ENCODE measurements around the gene PEX14. TPM values are rescaled to one million over a fixed set of nuclear protein-coding genes. Genes with fewer than 3 reads are reported as not detected.

The PEX14 gene
- total RNA-seq, 1 experiment from 2014 or later, result 9.1 TPM

GRCh38 chr1:10530756-10531495 is 56.2 kb downstream of the PEX14 start:
- H3K9ac ChIP-seq (ENCODE audit: low read length), result no peak overlapping the region
- peaks cover 79% of the 10 kb centered on the region for H3K79me2 ChIP-seq (ENCODE audit: low read length)
- H4K20me1 ChIP-seq (ENCODE audit: insufficient read depth, low read depth, low read length), result no peaks in the 10 kb centered on the region

GRCh38 chr1:10532362-10532761 is 57.6 kb downstream of the PEX14 start:
- Histone ChIP-seq H3K4me1 (ENCODE audit: low read length) (no peaks in the 10 kb centered on the region), H3K9me3 (ENCODE audit: low read length) (no peaks in the 10 kb centered on the region), H3K27me3 (ENCODE audit: low read length) (no peaks in the 10 kb centered on the region)

More at GRCh38 chr1:10530756-10531495, 56.2 kb downstream of the PEX14 start:
- Histone ChIP-seq H2AFZ (ENCODE audit: low read length) (no peak overlapping the region), H3K4me1 (ENCODE audit: low read length) (no peaks in the 10 kb centered on the region), H3K9me2 (replicated peaks; ENCODE audit: insufficient read depth, low read length) (no peaks in the 10 kb centered on the region), H3K27ac (ENCODE audit: low read length) (no peak overlapping the region), H3K9me3 (ENCODE audit: low read length) (no peaks in the 10 kb centered on the region), H3K36me3 (ENCODE audit: insufficient read depth, low read length) (no peaks in the 10 kb centered on the region), H3K4me3 (ENCODE audit: low read length) (no peak overlapping the region), H3K27me3 (ENCODE audit: low read length) (no peaks in the 10 kb centered on the region), H3K4me2 (ENCODE audit: low read depth, low read length, poor library complexity, severe bottlenecking) (no peak overlapping the region)
- no peak for DNase-seq

GRCh38 chr1:10534519-10534918 is 59.8 kb downstream of the PEX14 start:
- no peaks in the 10 kb centered on the region for H3K9me3 ChIP-seq (ENCODE audit: low read length)
- no peak overlapping the region for H3K9ac ChIP-seq (ENCODE audit: low read length)
- H2AFZ ChIP-seq (ENCODE audit: low read length), result no peak overlapping the region
- H3K4me1 ChIP-seq (ENCODE audit: low read length), result no peaks in the 10 kb centered on the region
- no peaks in the 10 kb centered on the region for H4K20me1 ChIP-seq (ENCODE audit: insufficient read depth, low read depth, low read length)
- H3K27me3 ChIP-seq (ENCODE audit: low read length), result no peaks in the 10 kb centered on the region
- no peak overlapping the region for H3K4me2 ChIP-seq (ENCODE audit: low read depth, low read length, poor library complexity, severe bottlenecking)
- H3K4me3 ChIP-seq (ENCODE audit: low read length), result no peak overlapping the region
- DNase-seq, result no peak
- peaks cover 60% of the 10 kb centered on the region for H3K79me2 ChIP-seq (ENCODE audit: low read length)
- H3K36me3 ChIP-seq (ENCODE audit: insufficient read depth, low read length), result no peaks in the 10 kb centered on the region
- no peaks in the 10 kb centered on the region for H3K9me2 ChIP-seq (replicated peaks; ENCODE audit: insufficient read depth, low read length)
- H3K27ac ChIP-seq (ENCODE audit: low read length), result no peak overlapping the region

More at GRCh38 chr1:10532362-10532761, 57.6 kb downstream of the PEX14 start:
- DNase-seq, result no peak
- H3K9me2 ChIP-seq (replicated peaks; ENCODE audit: insufficient read depth, low read length), result no peaks in the 10 kb centered on the region
- no peak overlapping the region for H3K27ac ChIP-seq (ENCODE audit: low read length)
- H3K36me3 ChIP-seq (ENCODE audit: insufficient read depth, low read length), result no peaks in the 10 kb centered on the region
- no peaks in the 10 kb centered on the region for H4K20me1 ChIP-seq (ENCODE audit: insufficient read depth, low read depth, low read length)
- H3K9ac ChIP-seq (ENCODE audit: low read length), result no peak overlapping the region
- H3K4me2 ChIP-seq (ENCODE audit: low read depth, low read length, poor library complexity, severe bottlenecking), result no peak overlapping the region
- H2AFZ ChIP-seq (ENCODE audit: low read length), result no peak overlapping the region
- H3K4me3 ChIP-seq (ENCODE audit: low read length), result no peak overlapping the region
- peaks cover 71% of the 10 kb centered on the region for H3K79me2 ChIP-seq (ENCODE audit: low read length)

- DNase-seq, result no peak
- Histone ChIP-seq H3K4me1 (ENCODE audit: low read length) (no peaks in the 10 kb centered on the region), H3K27ac (ENCODE audit: low read length) (no peak overlapping the region), H3K79me2 (ENCODE audit: low read length) (peaks cover 42% of the 10 kb centered on the region), H2AFZ (ENCODE audit: low read length) (no peak overlapping the region), H3K9me3 (ENCODE audit: low read length) (no peaks in the 10 kb centered on the region), H3K9me2 (replicated peaks; ENCODE audit: insufficient read depth, low read length) (no peaks in the 10 kb centered on the region), H3K4me3 (ENCODE audit: low read length) (no peak overlapping the region), H3K9ac (ENCODE audit: low read length) (no peak overlapping the region), H4K20me1 (ENCODE audit: insufficient read depth, low read depth, low read length) (no peaks in the 10 kb centered on the region), H3K27me3 (ENCODE audit: low read length) (no peaks in the 10 kb centered on the region), H3K36me3 (ENCODE audit: insufficient read depth, low read length) (no peaks in the 10 kb centered on the region), H3K4me2 (ENCODE audit: low read depth, low read length, poor library complexity, severe bottlenecking) (no peak overlapping the region)
Observed at GRCh38 chr1:10536133-10536770, 61.5 kb downstream of the PEX14 start.

- no peaks in the 10 kb centered on the region for H3K36me3 ChIP-seq (ENCODE audit: insufficient read depth, low read length)
- peaks cover 33% of the 10 kb centered on the region for H3K79me2 ChIP-seq (ENCODE audit: low read length)
- H3K4me2 ChIP-seq (ENCODE audit: low read depth, low read length, poor library complexity, severe bottlenecking), result no peak overlapping the region
- no peak for DNase-seq
- H3K27ac ChIP-seq (ENCODE audit: low read length), result no peak overlapping the region
- H3K27me3 ChIP-seq (ENCODE audit: low read length), result no peaks in the 10 kb centered on the region
- H3K9me2 ChIP-seq (replicated peaks; ENCODE audit: insufficient read depth, low read length), result no peaks in the 10 kb centered on the region
- H2AFZ ChIP-seq (ENCODE audit: low read length), result no peak overlapping the region
- H3K4me1 ChIP-seq (ENCODE audit: low read length), result no peaks in the 10 kb centered on the region
- no peak overlapping the region for H3K4me3 ChIP-seq (ENCODE audit: low read length)
- no peaks in the 10 kb centered on the region for H4K20me1 ChIP-seq (ENCODE audit: insufficient read depth, low read depth, low read length)
- H3K9ac ChIP-seq (ENCODE audit: low read length), result no peak overlapping the region
- H3K9me3 ChIP-seq (ENCODE audit: low read length), result no peaks in the 10 kb centered on the region
Observed at GRCh38 chr1:10537082-10537766, 62.5 kb downstream of the PEX14 start.

DNA sequence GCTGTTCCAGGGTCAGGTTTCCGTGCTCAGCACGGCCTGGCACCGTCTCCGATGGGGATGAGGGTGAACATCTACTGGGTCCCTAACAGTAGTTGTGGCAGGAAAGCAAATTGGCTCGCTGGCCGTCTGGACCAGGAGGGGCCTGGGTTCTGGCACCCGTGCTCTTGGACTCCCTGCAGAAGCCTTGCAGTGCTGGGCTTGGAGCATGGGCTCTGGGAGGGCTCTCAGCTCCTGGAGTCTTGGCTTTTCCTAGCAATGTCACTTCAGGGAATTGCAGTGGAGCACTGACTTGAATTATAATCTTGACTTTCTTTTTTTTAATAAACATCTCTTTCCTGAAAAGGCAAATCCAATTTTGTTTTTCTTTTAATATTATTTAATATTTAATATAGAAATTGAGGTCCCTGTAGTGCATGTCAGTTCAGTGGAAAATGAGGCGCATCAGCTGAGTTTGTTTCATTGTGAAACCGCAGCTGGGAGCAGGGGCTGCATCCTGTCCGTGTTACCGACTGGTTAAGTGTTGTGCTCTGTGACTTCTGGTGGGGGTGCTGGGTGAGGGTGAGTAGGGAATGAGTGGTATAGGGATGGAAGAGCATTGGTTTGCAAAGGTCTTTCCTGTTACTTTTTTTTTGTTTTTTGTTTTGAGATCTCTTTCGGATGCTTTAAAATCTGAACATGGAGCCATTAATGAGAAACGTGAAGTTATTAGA is 64.1 kb downstream of the PEX14 start:
- Histone ChIP-seq H2AFZ (ENCODE audit: low read length) (no peak overlapping the region), H3K4me1 (ENCODE audit: low read length) (no peaks in the 10 kb centered on the region), H3K4me2 (ENCODE audit: low read depth, low read length, poor library complexity, severe bottlenecking) (no peak overlapping the region), H3K27ac (ENCODE audit: low read length) (no peak overlapping the region), H3K36me3 (ENCODE audit: insufficient read depth, low read length) (no peaks in the 10 kb centered on the region), H3K9me2 (replicated peaks; ENCODE audit: insufficient read depth, low read length) (no peaks in the 10 kb centered on the region), H3K9ac (ENCODE audit: low read length) (no peak overlapping the region), H3K4me3 (ENCODE audit: low read length) (no peak overlapping the region), H3K79me2 (ENCODE audit: low read length) (peaks cover 18% of the 10 kb centered on the region), H3K9me3 (ENCODE audit: low read length) (no peaks in the 10 kb centered on the region), H4K20me1 (ENCODE audit: insufficient read depth, low read depth, low read length) (no peaks in the 10 kb centered on the region), H3K27me3 (ENCODE audit: low read length) (no peaks in the 10 kb centered on the region)
- DNase-seq, result no peak

- Histone ChIP-seq H3K4me1 (ENCODE audit: low read length) (no peaks in the 10 kb centered on the region), H3K4me2 (ENCODE audit: low read depth, low read length, poor library complexity, severe bottlenecking) (no peak overlapping the region), H3K27me3 (ENCODE audit: low read length) (no peaks in the 10 kb centered on the region), H3K9me3 (ENCODE audit: low read length) (no peaks in the 10 kb centered on the region), H3K27ac (ENCODE audit: low read length) (no peak overlapping the region), H3K9me2 (replicated peaks; ENCODE audit: insufficient read depth, low read length) (no peaks in the 10 kb centered on the region), H3K36me3 (ENCODE audit: insufficient read depth, low read length) (no peaks in the 10 kb centered on the region), H3K4me3 (ENCODE audit: low read length) (no peak overlapping the region), H3K9ac (ENCODE audit: low read length) (no peak overlapping the region), H4K20me1 (ENCODE audit: insufficient read depth, low read depth, low read length) (no peaks in the 10 kb centered on the region), H3K79me2 (ENCODE audit: low read length) (peaks cover 16% of the 10 kb centered on the region), H2AFZ (ENCODE audit: low read length) (no peak overlapping the region)
- no peak for DNase-seq
Observed at GRCh38 chr1:10539411-10540043, 64.8 kb downstream of the PEX14 start.

Data from Karpas-422 (cell line).